ENCODE measurements around the gene NACC2.

The NACC2 gene

DNA sequence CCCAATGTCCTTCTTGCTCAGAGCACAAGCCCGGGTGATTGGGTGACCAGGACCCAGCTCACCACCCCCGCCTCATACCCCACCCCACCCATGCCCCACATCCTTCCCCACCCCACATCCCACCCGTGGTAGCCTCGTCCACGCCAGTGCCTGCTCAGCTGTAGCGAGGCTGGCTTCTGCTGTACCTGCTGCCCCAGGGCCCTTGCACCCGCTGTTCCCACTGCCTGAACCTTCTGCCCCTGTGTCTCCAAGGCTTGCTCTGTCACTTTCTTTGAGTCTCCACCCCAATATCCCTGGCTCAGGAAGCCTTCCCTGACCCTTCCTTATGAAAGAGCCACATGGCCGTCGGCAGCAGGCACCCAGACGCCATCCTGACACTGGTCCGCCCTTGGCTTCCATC is 3.1 kb upstream of the NACC2 start:
- H3K4me1 ChIP-seq (ENCODE audit: low read length), result no peaks in the 10 kb centered on the region
- H3K4me3 ChIP-seq (ENCODE audit: low read length), result no peak overlapping the region
- H3K36me3 ChIP-seq (replicated peaks; ENCODE audit: insufficient read depth, low read length), result no peaks in the 10 kb centered on the region
- H2AFZ ChIP-seq (ENCODE audit: low read length), result no peak overlapping the region
- H3K9me2 ChIP-seq (replicated peaks; ENCODE audit: insufficient read depth, low read length), result no peaks in the 10 kb centered on the region
- no peaks in the 10 kb centered on the region for H3K79me2 ChIP-seq (ENCODE audit: low read length)
- H3K4me2 ChIP-seq (ENCODE audit: low read depth, low read length), result no peak overlapping the region
- H3F3A ChIP-seq (ENCODE audit: insufficient read depth, low read length), result no peaks in the 10 kb centered on the region
- DNase-seq, result no peak
- H3K27me3 ChIP-seq (replicated peaks; ENCODE audit: insufficient read depth, low read length), result peaks cover 74% of the 10 kb centered on the region
- no peak overlapping the region for H3K27ac ChIP-seq (ENCODE audit: low read length)
- H3K9me3 ChIP-seq (replicated peaks; ENCODE audit: insufficient read depth, low read length), result no peaks in the 10 kb centered on the region
- H3K9ac ChIP-seq (ENCODE audit: low read length), result no peak overlapping the region
- TF ChIP-seq, protein P1, sequence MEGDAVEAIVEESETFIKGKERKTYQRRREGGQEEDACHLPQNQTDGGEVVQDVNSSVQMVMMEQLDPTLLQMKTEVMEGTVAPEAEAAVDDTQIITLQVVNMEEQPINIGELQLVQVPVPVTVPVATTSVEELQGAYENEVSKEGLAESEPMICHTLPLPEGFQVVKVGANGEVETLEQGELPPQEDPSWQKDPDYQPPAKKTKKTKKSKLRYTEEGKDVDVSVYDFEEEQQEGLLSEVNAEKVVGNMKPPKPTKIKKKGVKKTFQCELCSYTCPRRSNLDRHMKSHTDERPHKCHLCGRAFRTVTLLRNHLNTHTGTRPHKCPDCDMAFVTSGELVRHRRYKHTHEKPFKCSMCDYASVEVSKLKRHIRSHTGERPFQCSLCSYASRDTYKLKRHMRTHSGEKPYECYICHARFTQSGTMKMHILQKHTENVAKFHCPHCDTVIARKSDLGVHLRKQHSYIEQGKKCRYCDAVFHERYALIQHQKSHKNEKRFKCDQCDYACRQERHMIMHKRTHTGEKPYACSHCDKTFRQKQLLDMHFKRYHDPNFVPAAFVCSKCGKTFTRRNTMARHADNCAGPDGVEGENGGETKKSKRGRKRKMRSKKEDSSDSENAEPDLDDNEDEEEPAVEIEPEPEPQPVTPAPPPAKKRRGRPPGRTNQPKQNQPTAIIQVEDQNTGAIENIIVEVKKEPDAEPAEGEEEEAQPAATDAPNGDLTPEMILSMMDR (IDR thresholded peaks at IDR 0.05; ENCODE audit: low read length), result no peak
- TF ChIP-seq EZH2 (optimal IDR thresholded peaks at IDR 0.05; ENCODE audit: low read depth, low read length), result no peak
- no peak for TF ChIP-seq EZH2phosphoT487 (IDR thresholded peaks at IDR 0.05; ENCODE audit: low read length)
- no peaks in the 10 kb centered on the region for H4K20me1 ChIP-seq (ENCODE audit: insufficient read depth, low read length)

DNA sequence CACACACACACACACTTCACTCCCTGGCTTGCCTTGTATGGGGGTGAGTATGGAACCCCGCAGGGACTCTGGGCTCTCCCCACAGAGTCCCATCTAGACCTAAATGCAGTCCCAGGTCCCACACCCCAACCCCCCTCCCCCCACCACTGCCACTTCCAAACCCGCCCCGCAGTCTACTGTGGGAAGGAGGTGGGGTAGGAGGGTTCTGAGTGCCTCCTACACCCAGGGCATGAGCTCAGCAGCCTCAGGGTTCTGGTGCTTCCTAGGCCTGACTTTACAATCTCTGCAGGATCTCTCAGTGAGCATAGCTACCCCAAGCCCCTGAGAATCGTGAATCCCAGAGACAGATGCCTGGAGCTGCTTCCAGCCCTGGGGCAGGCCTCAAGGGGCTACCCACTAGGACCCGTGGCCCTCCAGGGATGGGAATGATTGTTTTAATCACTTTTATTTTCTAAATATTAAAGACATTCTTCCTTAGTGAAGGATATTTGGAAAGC is 1.5 kb upstream of the NACC2 start:
- H3K9ac ChIP-seq (ENCODE audit: low read length), result no peak overlapping the region

DNA sequence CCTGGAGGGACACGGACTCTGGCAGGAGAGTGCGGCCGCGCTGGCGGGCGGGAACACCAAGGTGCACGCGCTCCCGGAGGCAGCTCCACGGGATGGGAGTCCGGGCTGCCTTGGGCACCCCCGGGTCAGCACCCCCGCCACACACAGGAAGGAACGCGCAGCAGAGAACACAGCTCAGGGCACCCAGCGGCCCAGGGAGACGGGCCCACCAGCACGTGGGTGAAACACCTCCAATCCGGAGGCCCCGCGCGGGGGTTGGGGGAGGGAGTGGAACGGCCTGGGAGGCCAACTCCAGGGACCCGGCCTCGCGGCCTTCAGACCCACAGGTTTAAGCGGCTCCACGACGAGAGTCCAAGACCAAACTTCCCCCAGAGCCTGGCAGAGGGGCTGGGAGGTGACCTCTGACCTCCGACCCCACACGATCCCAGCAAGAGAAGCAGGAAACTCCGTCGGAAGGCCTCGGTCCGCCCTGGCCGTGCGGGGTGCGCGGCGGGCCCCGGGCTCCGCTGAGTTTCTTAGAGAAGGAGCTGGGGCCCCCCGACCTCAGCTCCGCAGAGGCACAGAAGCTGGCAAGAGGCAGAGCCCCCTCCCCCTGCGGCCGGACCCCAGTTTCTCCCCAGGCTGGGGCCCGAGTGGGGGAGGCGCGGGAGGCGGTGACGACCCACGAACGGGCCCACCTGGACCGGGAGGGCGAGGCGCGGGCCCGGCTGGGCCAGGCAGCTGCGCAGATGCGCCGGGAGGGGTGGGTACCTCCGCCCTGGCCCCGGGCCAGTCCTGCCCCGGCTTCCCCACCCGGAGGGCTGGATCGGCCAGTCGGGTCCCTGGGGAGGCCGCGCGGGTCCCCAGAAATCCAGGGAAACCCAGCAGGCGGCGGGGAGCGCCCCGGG is 851 bp downstream of the NACC2 start:
- no peak for DNase-seq
- Histone ChIP-seq H4K20me1 (ENCODE audit: insufficient read depth, low read length) (no peaks in the 10 kb centered on the region), H2AFZ (ENCODE audit: low read length) (no peak overlapping the region), H3F3A (ENCODE audit: insufficient read depth, low read length) (no peaks in the 10 kb centered on the region), H3K79me2 (ENCODE audit: low read length) (no peaks in the 10 kb centered on the region), H3K27ac (ENCODE audit: low read length) (no peak overlapping the region), H3K4me2 (ENCODE audit: low read depth, low read length) (no peak overlapping the region), H3K4me1 (ENCODE audit: low read length) (no peaks in the 10 kb centered on the region), H3K27me3 (replicated peaks; ENCODE audit: insufficient read depth, low read length) (peaks cover 87% of the 10 kb centered on the region), H3K9me3 (replicated peaks; ENCODE audit: insufficient read depth, low read length) (no peaks in the 10 kb centered on the region), H3K36me3 (replicated peaks; ENCODE audit: insufficient read depth, low read length) (no peaks in the 10 kb centered on the region), H3K9ac (ENCODE audit: low read length) (no peak overlapping the region), H3K4me3 (ENCODE audit: low read length) (no peak overlapping the region), H3K9me2 (replicated peaks; ENCODE audit: insufficient read depth, low read length) (no peaks in the 10 kb centered on the region)
- no peak for TF ChIP-seq EZH2phosphoT487 (IDR thresholded peaks at IDR 0.05; ENCODE audit: low read length)
- no peak for TF ChIP-seq EZH2 (optimal IDR thresholded peaks at IDR 0.05; ENCODE audit: low read depth, low read length)
- TF ChIP-seq, protein P1 (IDR thresholded peaks at IDR 0.05; ENCODE audit: low read length), result no peak

More for the DNA sequence above, 1.5 kb upstream of the NACC2 start:
- Histone ChIP-seq H3F3A (ENCODE audit: insufficient read depth, low read length) (no peaks in the 10 kb centered on the region), H3K4me3 (ENCODE audit: low read length) (no peak overlapping the region), H3K79me2 (ENCODE audit: low read length) (no peaks in the 10 kb centered on the region), H4K20me1 (ENCODE audit: insufficient read depth, low read length) (no peaks in the 10 kb centered on the region), H3K27ac (ENCODE audit: low read length) (no peak overlapping the region), H3K9me2 (replicated peaks; ENCODE audit: insufficient read depth, low read length) (no peaks in the 10 kb centered on the region), H2AFZ (ENCODE audit: low read length) (no peak overlapping the region), H3K4me2 (ENCODE audit: low read depth, low read length) (no peak overlapping the region), H3K36me3 (replicated peaks; ENCODE audit: insufficient read depth, low read length) (no peaks in the 10 kb centered on the region), H3K9me3 (replicated peaks; ENCODE audit: insufficient read depth, low read length) (no peaks in the 10 kb centered on the region), H3K4me1 (ENCODE audit: low read length) (no peaks in the 10 kb centered on the region), H3K27me3 (replicated peaks; ENCODE audit: insufficient read depth, low read length) (peaks cover 80% of the 10 kb centered on the region)
- no peak for DNase-seq
- TF ChIP-seq EZH2 (optimal IDR thresholded peaks at IDR 0.05; ENCODE audit: low read depth, low read length) (no peak), EZH2phosphoT487 (IDR thresholded peaks at IDR 0.05; ENCODE audit: low read length) (no peak)
- TF ChIP-seq, protein P1 (IDR thresholded peaks at IDR 0.05; ENCODE audit: low read length), result no peak

Measured in MM.1S (cell line).